ENCODE measurements around the gene AKAP6.

- TF ChIP-seq SIN3A (IDR thresholded peaks at IDR 0.05; ENCODE audit: low read depth, low read length) (no peak), NFIC (IDR thresholded peaks at IDR 0.05; ENCODE audit: low read depth, low read length) (no peak), SUZ12 (IDR thresholded peaks at IDR 0.05; ENCODE audit: unreplicated experiment) (no peak), HCFC1 (IDR thresholded peaks at IDR 0.05; ENCODE audit: low read length) (no peak), ZNF274 (IDR thresholded peaks at IDR 0.05; ENCODE audit: insufficient read depth, insufficient read length) (no peak), EP300 (IDR thresholded peaks at IDR 0.05; ENCODE audit: borderline replicate concordance in 1 of 2, control insufficient read depth in 1 of 2, low read depth in 2 of 2, low read length in 2 of 2) (no peak), ESRRA (IDR thresholded peaks at IDR 0.05; ENCODE audit: low read length) (no peak), EZH2 (IDR thresholded peaks at IDR 0.05; ENCODE audit: borderline replicate concordance, control insufficient read depth, low read depth, low read length) (no peak), POLR2AphosphoS5 (IDR thresholded peaks at IDR 0.05; ENCODE audit: low read length) (no peak), ZNF384 (IDR thresholded peaks at IDR 0.05; ENCODE audit: borderline replicate concordance, low read depth, low read length) (no peak), KDM1A (IDR thresholded peaks at IDR 0.05; ENCODE audit: borderline replicate concordance) (no peak), SRF (IDR thresholded peaks at IDR 0.05; ENCODE audit: low read depth in 2 of 2, low read length in 2 of 2) (no peak)
- TF ChIP-seq, protein P1, sequence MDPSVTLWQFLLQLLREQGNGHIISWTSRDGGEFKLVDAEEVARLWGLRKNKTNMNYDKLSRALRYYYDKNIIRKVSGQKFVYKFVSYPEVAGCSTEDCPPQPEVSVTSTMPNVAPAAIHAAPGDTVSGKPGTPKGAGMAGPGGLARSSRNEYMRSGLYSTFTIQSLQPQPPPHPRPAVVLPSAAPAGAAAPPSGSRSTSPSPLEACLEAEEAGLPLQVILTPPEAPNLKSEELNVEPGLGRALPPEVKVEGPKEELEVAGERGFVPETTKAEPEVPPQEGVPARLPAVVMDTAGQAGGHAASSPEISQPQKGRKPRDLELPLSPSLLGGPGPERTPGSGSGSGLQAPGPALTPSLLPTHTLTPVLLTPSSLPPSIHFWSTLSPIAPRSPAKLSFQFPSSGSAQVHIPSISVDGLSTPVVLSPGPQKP (IDR thresholded peaks at IDR 0.05; ENCODE audit: low read depth, low read length): no peak
- TF ChIP-seq, protein P2, sequence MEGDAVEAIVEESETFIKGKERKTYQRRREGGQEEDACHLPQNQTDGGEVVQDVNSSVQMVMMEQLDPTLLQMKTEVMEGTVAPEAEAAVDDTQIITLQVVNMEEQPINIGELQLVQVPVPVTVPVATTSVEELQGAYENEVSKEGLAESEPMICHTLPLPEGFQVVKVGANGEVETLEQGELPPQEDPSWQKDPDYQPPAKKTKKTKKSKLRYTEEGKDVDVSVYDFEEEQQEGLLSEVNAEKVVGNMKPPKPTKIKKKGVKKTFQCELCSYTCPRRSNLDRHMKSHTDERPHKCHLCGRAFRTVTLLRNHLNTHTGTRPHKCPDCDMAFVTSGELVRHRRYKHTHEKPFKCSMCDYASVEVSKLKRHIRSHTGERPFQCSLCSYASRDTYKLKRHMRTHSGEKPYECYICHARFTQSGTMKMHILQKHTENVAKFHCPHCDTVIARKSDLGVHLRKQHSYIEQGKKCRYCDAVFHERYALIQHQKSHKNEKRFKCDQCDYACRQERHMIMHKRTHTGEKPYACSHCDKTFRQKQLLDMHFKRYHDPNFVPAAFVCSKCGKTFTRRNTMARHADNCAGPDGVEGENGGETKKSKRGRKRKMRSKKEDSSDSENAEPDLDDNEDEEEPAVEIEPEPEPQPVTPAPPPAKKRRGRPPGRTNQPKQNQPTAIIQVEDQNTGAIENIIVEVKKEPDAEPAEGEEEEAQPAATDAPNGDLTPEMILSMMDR (IDR thresholded peaks at IDR 0.05 in 2 of 3, conservative IDR thresholded peaks at IDR 0.05 in 1 of 3; ENCODE audit: control insufficient read depth in 2 of 3, extremely low read depth in 1 of 3, insufficient read depth in 1 of 3, low read depth in 3 of 3, low read length in 3 of 3): no peak
Measured at GRCh38 chr14:32757568-32757967, 428.5 kb downstream of the AKAP6 start.
